ENCODE data around the gene MBOAT1.

Gene MBOAT1

DNA sequence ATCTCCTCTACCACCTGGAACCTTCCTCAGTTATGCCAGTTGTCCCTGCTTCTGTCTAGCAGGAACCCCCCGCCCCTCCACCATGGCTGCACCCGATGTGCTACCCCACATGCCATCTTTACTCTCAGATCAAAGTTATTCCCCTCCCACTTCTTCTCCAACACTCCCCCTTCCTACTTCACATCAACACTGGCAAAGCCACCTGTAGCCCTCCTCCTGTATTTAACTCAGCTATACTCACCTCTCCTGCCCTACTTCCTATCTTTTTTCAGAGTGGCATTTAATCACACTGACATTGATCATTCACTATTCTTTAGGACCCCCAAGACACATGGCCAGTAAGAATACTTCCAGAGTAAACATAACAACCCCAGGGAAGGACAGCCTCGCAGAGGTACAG lies 84.3 kb downstream of the MBOAT1 start:
- WGBS, result 89% methylated on average over 3 of the region's 3 CpGs
- Histone ChIP-seq H3K36me3 (ENCODE audit: insufficient read depth, low read length) (peaks cover 4% of the 10 kb centered on the region; the same call in 1 of the 2 replicates), H3K4me1 (ENCODE audit: insufficient read depth, low read length) (peaks cover 9% of the 10 kb centered on the region), H3K9ac (ENCODE audit: low read depth, low read length) (no peak overlapping the region), H3K9me3 (ENCODE audit: insufficient read depth, low read depth, low read length) (no peaks in the 10 kb centered on the region), H3K27ac (ENCODE audit: low read depth, low read length) (no peak overlapping the region), H3K27me3 (ENCODE audit: insufficient read depth, low read length) (no peaks in the 10 kb centered on the region), H3K4me3 (ENCODE audit: low read length) (no peak overlapping the region)

DNA sequence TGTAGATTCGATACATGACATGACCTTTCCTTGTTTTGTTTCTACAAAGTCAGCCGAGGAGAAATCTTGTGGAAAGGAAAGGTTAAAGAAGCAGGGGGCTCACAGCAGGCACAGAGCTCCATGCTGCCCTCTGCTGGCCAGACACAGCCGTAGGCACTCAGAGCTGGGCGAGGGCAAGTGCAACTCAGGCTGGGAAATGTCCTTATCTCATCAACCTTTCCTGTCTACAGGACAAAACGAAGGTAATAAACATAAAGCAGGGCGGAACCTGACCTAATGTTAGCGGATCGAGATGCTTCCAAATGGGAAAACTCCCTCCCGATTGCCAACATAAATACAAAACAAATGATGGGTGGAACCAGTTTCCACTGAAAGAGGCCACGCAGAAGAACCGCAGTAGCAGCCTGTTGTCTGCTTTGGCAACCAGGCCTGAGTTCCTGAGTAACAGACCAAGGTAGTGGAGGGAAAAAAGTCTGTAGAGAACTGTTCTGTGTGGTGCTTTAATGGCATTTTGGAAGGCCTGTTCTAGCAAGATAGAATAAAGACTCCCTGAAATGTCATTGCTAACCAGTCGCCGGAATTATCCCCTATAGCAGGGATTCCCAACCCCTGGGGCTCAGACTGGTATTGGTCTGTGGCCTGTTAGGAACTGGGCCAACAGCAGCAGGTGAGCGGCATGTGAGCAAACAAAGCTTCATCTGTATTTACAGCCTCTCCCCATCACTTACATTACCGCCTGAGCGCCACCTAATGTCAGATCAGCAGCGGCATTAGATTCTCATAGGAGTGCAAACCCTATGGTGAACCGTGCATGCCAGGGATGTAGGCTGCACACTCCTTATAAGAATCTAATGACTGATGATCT lies 85.2 kb downstream of the MBOAT1 start:
- peaks cover 9% of the 10 kb centered on the region for H3K4me1 ChIP-seq (ENCODE audit: insufficient read depth, low read length)
- no peak overlapping the region for H3K4me3 ChIP-seq (ENCODE audit: low read length)
- 0 out of 2 replicates have a peak overlapping the region, but pooled peaks have one; percentile 13 for H3K27ac ChIP-seq (ENCODE audit: low read depth, low read length)
- no peaks in the 10 kb centered on the region for H3K9me3 ChIP-seq (ENCODE audit: insufficient read depth, low read depth, low read length)
- 49% methylated on average over 18 of the region's 18 CpGs for WGBS
- H3K9ac ChIP-seq (ENCODE audit: low read depth, low read length), result no peak overlapping the region
- peaks cover 4% of the 10 kb centered on the region; the same call in 1 of the 2 replicates for H3K36me3 ChIP-seq (ENCODE audit: insufficient read depth, low read length)
- no peaks in the 10 kb centered on the region for H3K27me3 ChIP-seq (ENCODE audit: insufficient read depth, low read length)

DNA sequence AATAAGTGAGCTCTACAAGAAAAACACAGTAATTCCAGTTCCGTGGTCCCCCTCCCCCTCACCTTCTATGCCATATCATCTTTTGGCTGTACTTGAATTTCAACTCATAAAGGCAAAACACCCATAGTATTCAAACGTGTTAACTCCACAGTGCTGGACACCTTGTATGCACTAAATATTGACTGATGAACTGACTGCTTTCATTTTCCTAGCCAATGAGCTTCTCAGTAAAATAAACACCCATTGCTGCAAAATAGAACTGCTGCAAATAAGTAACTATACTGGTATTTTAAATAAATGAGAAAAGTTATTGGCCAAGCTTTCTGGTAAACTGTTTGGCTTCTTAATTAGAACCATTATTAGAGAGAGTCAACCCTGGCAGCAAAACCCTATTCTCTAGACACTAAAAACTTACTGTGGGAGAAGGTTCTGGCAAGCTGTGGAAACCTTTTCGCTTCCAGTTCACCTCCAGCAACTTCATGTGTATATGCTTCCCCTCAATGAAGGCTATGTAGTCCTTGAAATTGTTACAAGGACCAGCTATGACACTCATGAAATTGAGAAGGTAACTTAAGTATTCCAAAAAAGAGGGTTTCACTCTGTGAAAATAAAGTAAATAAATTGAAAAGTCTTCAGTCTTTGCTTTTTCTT lies 86.0 kb downstream of the MBOAT1 start:
- Histone ChIP-seq H3K9ac (ENCODE audit: low read depth, low read length) (no peak overlapping the region), H3K27me3 (ENCODE audit: insufficient read depth, low read length) (no peaks in the 10 kb centered on the region), H3K36me3 (ENCODE audit: insufficient read depth, low read length) (peaks cover 4% of the 10 kb centered on the region; the same call in 1 of the 2 replicates), H3K4me1 (ENCODE audit: insufficient read depth, low read length) (peaks cover 9% of the 10 kb centered on the region), H3K4me3 (ENCODE audit: low read length) (no peak overlapping the region), H3K9me3 (ENCODE audit: insufficient read depth, low read depth, low read length) (no peaks in the 10 kb centered on the region), H3K27ac (ENCODE audit: low read depth, low read length) (no peak overlapping the region)
- 93% methylated on average over 3 of the region's 3 CpGs for WGBS

DNA sequence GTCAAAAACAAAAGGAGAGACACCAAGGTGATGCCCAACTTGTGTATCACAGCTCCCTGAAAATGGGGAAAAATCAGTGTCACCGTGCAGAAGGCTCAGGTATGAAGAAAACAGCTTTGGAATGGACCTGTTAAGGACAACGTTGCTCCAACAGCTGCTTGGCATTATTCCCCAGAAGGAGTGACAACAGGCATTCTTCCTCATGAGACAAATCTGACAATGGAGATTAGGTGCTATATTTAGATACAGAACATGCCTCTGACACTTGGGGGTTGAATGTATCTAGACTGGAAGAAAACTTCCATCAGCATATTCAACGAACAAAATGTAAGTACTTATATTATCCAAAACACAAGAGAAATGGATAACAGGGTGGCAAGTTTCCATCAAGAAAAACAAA lies 87.7 kb downstream of the MBOAT1 start:
- no peak overlapping the region for H3K4me3 ChIP-seq (ENCODE audit: low read length)
- WGBS, result 80% methylated on average over 3 of the region's 3 CpGs
- peaks cover 4% of the 10 kb centered on the region; the same call in 1 of the 2 replicates for H3K36me3 ChIP-seq (ENCODE audit: insufficient read depth, low read length)
- no peaks in the 10 kb centered on the region for H3K9me3 ChIP-seq (ENCODE audit: insufficient read depth, low read depth, low read length)
- H3K27ac ChIP-seq (ENCODE audit: low read depth, low read length), result no peak overlapping the region
- peaks cover 9% of the 10 kb centered on the region for H3K4me1 ChIP-seq (ENCODE audit: insufficient read depth, low read length)
- H3K27me3 ChIP-seq (ENCODE audit: insufficient read depth, low read length), result no peaks in the 10 kb centered on the region
- no peak overlapping the region for H3K9ac ChIP-seq (ENCODE audit: low read depth, low read length)

DNA sequence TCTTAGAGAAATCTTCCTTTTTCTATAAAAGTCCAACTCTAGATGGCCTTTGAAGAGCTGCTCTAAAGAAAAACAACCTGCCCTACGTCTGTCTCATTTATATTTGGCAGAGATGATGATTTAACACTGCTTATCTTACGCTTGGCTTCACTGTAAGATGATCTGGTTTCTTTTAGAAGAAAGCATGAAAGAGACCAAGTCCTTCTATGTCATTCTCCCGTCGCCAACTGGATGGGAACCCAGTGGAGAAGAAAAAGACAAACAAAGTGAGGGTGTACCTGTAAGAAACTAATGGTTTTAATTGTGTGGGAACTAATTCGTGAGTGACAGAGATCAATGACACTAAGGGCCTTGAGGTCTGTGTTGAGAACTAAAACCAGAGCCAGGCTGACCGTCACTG lies 92.8 kb downstream of the MBOAT1 start:
- Histone ChIP-seq H3K27ac (ENCODE audit: low read depth, low read length) (no peak overlapping the region), H3K27me3 (ENCODE audit: insufficient read depth, low read length) (no peaks in the 10 kb centered on the region), H3K9me3 (ENCODE audit: insufficient read depth, low read depth, low read length) (no peaks in the 10 kb centered on the region), H3K4me1 (ENCODE audit: insufficient read depth, low read length) (peaks cover 4% of the 10 kb centered on the region; the same call in 1 of the 2 replicates), H3K4me3 (ENCODE audit: low read length) (no peak overlapping the region), H3K9ac (ENCODE audit: low read depth, low read length) (no peak overlapping the region), H3K36me3 (ENCODE audit: insufficient read depth, low read length) (peaks cover 2% of the 10 kb centered on the region; the same call in 1 of the 2 replicates)
- WGBS, result 82% methylated on average over 6 of the region's 6 CpGs

DNA sequence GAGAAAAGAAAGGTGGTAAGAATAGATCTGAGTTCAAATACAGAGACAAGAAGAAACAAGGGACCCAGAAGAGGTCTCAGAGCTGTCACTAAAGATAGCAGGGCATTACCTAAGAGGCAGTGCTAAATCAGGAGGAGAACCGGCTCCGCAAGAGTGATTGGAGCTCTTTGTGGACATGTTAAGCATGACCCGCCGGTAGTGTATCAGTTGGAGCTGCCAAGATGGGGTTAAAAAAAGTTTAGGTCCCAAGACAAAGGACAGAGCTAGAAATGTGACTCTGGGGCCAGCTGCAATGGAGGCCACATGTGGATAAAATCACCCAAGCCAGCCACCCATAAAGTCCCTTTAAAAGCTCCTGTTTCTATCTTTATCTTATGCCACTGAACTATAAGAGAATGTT lies 93.4 kb downstream of the MBOAT1 start:
- H3K9me3 ChIP-seq (ENCODE audit: insufficient read depth, low read depth, low read length), result no peaks in the 10 kb centered on the region
- no peaks in the 10 kb centered on the region for H3K36me3 ChIP-seq (ENCODE audit: insufficient read depth, low read length)
- H3K4me1 ChIP-seq (ENCODE audit: insufficient read depth, low read length), result peaks cover 4% of the 10 kb centered on the region; the same call in 1 of the 2 replicates
- no peak overlapping the region for H3K27ac ChIP-seq (ENCODE audit: low read depth, low read length)
- H3K4me3 ChIP-seq (ENCODE audit: low read length), result no peak overlapping the region
- no peaks in the 10 kb centered on the region for H3K27me3 ChIP-seq (ENCODE audit: insufficient read depth, low read length)
- no peak overlapping the region for H3K9ac ChIP-seq (ENCODE audit: low read depth, low read length)
- WGBS, result 92% methylated on average over 4 of the region's 4 CpGs

DNA sequence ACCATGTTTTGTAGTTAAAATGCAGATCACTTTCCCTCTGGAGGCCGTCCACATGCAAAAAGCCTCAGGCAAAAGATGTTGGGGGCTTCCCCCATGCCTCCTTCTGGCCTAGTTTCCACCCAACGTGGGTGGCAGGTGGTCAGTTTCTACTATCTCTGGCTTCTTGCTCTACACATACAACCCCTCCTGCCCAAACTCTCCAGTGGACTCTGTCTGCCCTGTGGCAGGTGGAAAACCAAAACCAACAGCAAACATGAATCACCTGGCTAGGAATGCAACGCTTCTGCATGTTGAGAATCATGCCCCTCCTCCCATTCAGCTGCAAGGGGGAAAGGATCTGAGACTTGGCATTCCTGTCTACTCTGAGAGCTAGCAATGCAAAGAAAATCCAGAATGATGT lies 94.8 kb downstream of the MBOAT1 start:
- Histone ChIP-seq H3K36me3 (ENCODE audit: insufficient read depth, low read length) (no peaks in the 10 kb centered on the region), H3K27ac (ENCODE audit: low read depth, low read length) (no peak overlapping the region), H3K9me3 (ENCODE audit: insufficient read depth, low read depth, low read length) (no peaks in the 10 kb centered on the region), H3K4me1 (ENCODE audit: insufficient read depth, low read length) (peaks cover 4% of the 10 kb centered on the region; the same call in 1 of the 2 replicates), H3K9ac (ENCODE audit: low read depth, low read length) (no peak overlapping the region), H3K27me3 (ENCODE audit: insufficient read depth, low read length) (no peaks in the 10 kb centered on the region), H3K4me3 (ENCODE audit: low read length) (no peak overlapping the region)
- WGBS, result 62% methylated on average over 3 of the region's 3 CpGs

DNA sequence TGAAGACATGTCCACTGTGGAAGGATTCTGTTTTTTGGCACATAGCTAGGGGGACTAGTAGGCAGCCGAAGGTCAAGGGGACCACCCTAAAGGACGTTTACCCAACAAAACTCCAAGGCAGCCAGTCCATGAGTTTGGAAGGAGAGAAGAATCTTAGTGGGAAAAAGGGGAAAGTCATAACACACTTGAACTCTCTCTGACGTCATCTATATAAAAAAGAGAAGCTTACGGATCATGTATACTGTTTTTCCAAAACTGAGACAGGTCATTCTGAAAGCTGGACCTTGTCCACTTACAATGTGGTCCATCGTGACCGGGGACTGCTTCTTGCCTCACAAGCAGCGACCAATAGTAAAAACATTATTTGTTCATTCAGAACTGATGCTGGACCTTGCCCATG lies 95.5 kb downstream of the MBOAT1 start:
- Histone ChIP-seq H3K36me3 (ENCODE audit: insufficient read depth, low read length) (no peaks in the 10 kb centered on the region), H3K9ac (ENCODE audit: low read depth, low read length) (no peak overlapping the region), H3K4me1 (ENCODE audit: insufficient read depth, low read length) (peaks cover 4% of the 10 kb centered on the region; the same call in 1 of the 2 replicates), H3K4me3 (ENCODE audit: low read length) (no peak overlapping the region), H3K27me3 (ENCODE audit: insufficient read depth, low read length) (no peaks in the 10 kb centered on the region), H3K9me3 (ENCODE audit: insufficient read depth, low read depth, low read length) (no peaks in the 10 kb centered on the region), H3K27ac (ENCODE audit: low read depth, low read length) (no peak overlapping the region)
- WGBS, result 97% methylated on average over 7 of the region's 7 CpGs

DNA sequence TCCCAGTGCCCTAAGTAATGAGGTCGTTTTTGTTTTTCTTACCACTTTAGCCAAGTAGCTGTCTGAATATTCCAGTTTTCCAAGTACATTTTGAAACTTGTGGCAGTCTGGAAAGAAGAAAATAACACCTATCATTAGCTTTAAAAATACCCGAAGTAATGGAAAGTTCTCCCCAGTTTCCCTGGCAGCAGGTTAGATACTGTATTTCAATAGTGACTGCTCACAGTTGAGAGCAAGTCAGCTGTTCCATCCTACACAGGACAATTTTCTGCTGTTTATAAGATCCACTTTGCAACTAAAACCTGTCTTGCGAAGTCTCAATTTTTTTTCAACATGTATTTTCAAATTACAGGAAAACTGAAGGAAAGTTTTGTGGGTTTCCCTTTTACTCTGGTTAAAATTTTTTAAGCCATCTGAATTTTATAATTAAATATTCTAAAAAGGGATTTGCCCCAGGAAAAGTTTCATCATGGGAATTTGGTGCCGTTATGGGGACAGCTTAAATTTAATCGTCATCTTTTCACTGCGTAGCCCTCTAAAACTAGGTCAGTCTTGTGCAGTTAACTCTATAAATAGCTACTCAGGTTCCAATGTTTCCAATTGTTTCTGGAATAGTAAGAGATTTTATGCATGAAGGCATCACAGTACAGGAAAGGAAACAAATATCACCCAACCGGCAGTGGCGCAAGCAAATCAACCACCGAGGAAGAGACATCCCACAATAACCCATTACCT lies 96.9 kb downstream of the MBOAT1 start:
- Histone ChIP-seq H3K27ac (ENCODE audit: low read depth, low read length) (no peak overlapping the region), H3K27me3 (ENCODE audit: insufficient read depth, low read length) (no peaks in the 10 kb centered on the region)
- WGBS, result 89% methylated on average over 9 of the region's 9 CpGs

DNA sequence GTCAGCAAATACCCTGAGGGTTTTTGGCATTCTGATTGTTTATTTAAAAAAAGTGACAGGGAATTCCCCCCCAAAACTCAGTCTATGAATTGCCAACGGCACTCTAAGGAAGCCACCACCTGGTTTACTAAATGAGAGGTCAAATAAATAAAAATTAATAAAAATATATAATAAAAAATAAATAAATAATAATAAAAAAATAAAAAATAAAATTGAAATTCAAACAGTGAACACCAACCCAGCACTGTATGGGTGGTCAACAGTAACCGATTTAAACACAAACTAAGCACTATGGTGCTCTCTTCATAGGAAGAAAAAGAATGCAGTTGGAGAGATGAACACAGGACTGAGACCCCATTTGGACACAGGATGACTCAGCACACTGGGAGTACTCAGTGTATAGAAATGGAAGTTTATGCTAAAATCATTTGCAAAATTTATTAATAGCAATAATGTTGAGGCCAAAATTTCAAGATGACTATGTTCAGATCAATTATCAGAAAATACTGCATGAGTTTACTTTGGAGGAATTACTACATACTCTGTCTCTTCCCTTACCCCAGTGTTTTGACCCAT lies 98.5 kb downstream of the MBOAT1 start:
- H3K27me3 ChIP-seq (ENCODE audit: insufficient read depth, low read length), result no peaks in the 10 kb centered on the region
- peaks cover 4% of the 10 kb centered on the region; the same call in 1 of the 2 replicates for H3K4me1 ChIP-seq (ENCODE audit: insufficient read depth, low read length)
- no peak overlapping the region for H3K4me3 ChIP-seq (ENCODE audit: low read length)
- H3K27ac ChIP-seq (ENCODE audit: low read depth, low read length), result no peak overlapping the region
- 100% methylated on average over 1 of the region's 2 CpGs for WGBS
- no peaks in the 10 kb centered on the region for H3K36me3 ChIP-seq (ENCODE audit: insufficient read depth, low read length)
- H3K9ac ChIP-seq (ENCODE audit: low read depth, low read length), result no peak overlapping the region
- H3K9me3 ChIP-seq (ENCODE audit: insufficient read depth, low read depth, low read length), result no peaks in the 10 kb centered on the region

More for the DNA sequence above, 96.9 kb downstream of the MBOAT1 start:
- Histone ChIP-seq H3K36me3 (ENCODE audit: insufficient read depth, low read length) (no peaks in the 10 kb centered on the region), H3K9me3 (ENCODE audit: insufficient read depth, low read depth, low read length) (no peaks in the 10 kb centered on the region), H3K4me1 (ENCODE audit: insufficient read depth, low read length) (peaks cover 4% of the 10 kb centered on the region; the same call in 1 of the 2 replicates), H3K9ac (ENCODE audit: low read depth, low read length) (no peak overlapping the region), H3K4me3 (ENCODE audit: low read length) (no peak overlapping the region)

Data from HUES64 (cell line).